Midbrain (tissue), 1 donor: ENCODE results near the gene SWSAP1.

Experiments used
- DNase-seq: peaks from one replicate; lab custom pipeline; 2025; lab: John Stamatoyannopoulos, UW

Gene SWSAP1

DNA sequence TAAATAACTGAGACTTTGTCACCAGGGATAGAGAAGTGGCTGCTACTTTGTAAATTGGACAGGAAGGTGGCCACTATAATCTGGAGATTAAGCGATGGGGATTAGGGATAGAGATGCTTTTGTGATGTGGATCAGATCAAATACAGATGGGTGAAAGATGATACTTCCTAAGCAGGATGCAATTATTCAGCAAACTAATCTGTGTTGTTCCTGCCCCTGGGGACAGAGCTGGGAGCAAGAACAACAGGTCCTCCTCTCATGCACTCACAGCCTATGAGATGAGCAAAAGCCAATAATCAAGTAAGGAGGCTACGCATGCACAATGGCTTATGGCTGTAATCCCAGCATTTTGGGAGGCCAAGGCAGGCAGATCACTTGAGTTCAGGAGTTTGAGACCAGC lies 40.1 kb downstream of the SWSAP1 start:
- DNase-seq, result no peak

DNA sequence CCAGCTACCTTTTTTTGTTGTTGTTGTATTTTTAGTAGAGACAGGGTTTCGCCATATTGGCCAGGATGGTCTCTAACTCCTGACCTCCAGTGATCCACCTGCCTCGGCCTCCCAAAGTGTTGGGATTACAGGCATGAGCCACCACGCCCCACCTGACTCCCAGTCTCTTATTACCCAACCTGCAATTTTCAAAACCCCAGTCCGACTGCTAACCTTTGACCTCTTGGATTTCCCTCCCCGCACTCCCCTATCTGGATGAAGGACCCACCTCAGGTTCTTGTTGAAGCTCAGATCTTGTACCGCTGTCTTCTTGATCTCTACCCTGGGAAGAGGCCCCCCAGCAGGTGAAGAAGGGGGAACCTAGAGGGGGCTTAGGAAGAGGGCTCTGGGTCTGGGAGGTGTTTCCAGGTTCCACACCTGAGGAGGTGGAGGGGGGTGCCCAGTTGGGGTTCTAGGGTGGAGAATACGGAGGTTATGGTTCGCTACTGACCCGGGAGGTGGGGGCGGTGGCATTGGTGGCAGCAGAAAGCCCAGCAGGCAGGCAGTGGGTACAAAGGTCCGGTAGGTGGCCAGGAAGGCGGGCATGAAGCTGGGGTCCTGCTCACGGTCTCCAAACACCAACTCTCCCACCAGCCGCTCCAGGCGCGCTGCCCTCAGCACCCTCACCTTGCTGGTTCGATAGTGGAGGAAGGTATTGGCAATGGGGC lies 42.0 kb downstream of the SWSAP1 start:
- no peak for DNase-seq

DNA sequence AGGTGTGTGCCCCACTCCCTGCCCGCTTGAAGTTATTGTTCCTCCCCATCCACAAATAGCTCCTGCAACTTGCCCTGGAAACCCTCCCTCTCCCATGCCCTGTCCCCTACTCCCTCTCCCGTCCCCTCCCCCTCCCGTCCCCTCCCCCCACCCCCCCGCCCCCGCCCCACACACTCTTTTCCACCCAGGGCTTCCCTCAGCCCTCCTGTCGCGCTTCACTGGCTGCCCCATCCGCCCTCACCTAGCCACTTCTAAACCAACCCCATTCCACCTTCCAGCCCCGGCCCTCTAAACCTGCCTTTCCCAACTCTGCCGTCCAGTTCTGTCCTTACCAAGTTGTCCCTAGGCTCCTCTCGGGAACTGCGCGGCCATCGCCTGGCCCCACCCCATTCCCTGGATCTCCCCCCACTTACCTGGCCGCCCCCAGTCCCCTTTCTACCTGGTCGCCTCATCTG lies 43.7 kb downstream of the SWSAP1 start:
- no peak for DNase-seq

DNA sequence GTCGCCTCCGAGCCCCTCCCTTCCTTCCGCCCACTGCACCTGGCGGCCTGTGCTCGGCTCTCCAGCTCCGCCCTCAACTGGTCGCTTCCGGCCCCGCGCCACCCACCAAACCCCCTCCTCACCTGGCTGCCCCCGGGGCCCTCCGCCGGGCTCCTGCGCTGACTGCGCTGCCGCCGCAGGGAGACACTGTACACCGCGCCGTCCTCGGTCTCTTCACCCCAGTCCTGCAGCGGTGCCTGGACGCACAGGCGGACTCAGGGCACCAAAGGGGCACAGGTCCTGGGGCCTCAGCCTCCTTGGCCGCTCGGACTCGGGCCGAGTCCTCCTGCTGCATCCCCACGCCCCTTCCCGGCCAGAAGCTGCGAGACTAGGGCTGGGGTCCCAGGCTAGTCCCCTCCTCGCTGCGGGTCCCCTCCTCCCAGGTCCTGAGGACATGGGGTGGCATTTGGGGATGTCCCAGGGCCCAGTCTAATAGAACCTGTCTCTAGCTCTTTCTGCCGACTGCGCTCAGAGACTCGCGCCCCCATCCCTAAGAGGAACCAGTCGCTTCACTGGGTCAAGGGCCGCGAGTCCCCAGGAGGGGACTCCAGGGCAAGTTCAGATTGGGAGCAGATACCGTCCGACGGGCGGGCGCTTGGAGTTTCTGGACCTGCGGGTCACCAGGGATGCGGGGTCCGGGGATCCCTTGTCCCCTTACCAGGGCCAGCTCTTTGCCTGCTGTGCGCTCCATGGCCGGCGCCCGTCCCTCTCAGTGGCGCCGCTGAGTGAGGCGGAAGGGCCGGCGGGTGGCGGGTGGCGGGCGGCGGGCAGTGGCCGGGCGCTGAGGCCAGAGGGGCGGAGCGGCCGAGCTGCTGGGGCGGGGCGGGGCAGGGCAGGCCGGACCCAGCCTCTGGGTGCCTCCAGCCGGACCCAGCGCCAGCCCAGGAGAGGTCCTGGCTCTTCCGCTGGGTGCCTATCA lies 44.4 kb downstream of the SWSAP1 start, which contains the start of gene RGL3:
Gene RGL3 (minus strand): TSS at position 766 of the 958 bp plus-strand sequence. CDS start 36 bp downstream, at position 730.
- peak; percentile 10 for DNase-seq

DNA sequence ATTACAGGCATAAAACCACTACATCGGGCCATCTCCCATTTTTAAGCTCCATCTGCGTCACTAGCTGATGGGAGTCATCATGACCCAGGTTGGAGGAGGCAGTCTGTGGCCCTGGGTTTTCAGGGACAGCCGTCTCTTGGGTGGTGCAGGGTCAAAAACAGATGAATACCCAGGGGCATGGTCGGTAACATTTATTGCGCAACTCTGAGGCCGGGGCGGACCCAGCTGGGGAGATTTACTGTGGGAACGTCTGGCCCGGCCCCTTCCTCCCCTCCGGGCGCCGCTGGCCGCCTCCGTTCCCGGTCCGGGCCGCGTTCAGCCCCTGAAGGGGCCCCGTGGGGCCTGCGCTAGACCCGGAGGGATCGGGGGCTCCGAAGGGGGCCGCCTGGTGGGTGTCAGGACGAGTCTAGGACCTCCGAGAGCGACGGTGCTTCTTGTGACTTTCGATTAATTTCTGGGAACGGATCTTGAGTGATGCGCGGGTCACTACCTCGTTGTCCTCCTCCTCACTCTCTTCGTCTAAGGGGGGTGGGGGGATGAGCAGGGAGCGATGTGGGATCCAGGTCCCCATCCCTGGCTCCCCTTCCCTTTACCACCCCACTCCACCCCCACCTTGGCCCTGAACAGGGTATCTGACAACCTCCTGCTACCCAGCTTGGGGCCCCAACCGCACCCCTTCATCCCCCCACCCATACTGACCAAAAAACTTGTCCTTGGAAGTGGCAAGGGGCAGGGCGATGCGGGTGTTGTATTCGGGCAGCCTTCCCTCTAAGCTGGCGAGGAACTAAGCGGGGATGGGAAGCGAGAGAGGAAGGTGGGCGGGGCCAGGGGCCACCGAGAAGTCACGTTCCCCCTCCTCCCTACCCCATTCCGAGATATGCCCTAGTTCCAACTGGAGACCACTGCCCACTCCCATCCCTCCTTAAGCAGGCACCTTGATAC lies 46.2 kb downstream of the SWSAP1 start:
- peak; percentile 17 for DNase-seq

DNA sequence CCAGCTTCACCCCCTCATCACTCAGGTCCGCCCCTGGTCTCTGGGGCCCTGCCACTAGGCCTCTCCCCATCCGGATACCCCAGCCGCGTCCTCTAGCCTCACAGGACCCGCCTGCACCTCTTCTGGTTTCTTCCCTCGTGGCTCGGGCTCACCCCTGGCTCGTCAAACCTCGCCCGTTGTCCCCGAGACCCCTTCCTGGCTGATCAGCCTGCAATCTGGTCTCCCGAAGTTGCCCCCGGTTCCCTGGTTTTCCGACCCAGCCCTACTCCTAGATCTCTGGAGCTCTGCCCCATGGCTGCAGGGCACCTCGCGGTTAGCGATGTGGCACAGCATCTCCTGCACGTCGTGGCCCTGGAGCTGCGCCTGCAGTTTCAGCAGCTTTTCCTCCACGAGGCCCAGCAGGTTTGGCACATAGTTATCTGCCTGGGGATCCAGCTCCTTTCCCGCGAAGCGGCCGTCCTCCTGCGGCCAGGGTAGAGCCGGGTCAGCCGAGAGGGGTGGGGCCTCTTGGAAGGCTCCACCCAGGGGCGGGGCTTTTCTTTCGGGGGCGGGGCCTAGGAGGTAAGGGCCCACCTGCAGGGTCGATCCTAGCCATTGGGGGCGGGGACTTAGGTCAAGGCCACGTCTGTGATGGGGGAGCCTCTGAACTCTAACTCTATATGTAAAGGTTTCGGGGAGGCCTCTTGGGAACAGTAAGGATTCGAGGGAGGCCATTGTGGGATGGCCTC lies 47.1 kb downstream of the SWSAP1 start:
- no peak for DNase-seq

DNA sequence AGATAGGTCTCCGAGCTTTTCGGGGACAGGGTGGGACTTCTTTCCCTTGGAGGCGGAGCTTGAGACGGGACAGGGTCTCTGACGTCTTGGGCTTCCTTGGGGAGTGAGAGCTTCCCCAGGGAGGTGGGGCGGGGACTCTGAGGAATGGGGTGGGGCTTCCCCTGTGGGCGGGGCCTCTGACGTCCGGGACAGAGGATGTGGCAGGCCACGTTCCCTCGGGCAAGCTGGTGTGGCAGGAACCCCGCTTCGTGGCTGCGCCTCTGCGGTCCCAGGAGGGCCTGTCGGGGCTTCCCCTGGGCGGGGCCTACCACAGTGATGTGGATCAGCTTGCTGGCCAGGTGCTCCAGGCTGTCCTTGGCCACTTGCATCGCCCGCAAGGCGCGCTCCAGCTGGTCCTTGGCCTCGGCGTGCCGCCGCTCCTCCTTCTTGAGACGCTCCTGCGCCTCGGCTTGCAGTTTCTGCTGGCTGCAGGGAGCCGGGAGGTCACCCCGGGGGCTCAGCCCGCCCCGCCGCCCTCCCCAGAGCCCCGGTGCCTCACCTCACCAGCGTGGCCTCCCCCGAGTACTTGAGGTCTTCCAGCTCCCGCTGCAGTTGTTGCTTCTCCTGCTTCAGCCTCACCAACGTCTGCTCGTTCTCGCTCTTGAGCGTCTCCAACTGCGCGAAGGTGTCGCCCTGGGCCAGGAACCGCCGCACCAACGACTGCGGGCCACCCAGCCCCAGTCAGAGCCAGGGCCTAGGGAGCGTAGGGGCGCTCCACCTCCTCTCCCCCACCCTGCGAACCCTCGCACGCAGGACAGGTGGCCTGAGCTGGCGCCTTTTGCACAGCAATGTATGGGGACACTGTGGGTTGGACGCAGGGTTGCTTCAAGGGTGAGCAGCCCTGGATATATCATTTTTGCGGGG lies 47.9 kb downstream of the SWSAP1 start:
- DNase-seq, result no peak

DNA sequence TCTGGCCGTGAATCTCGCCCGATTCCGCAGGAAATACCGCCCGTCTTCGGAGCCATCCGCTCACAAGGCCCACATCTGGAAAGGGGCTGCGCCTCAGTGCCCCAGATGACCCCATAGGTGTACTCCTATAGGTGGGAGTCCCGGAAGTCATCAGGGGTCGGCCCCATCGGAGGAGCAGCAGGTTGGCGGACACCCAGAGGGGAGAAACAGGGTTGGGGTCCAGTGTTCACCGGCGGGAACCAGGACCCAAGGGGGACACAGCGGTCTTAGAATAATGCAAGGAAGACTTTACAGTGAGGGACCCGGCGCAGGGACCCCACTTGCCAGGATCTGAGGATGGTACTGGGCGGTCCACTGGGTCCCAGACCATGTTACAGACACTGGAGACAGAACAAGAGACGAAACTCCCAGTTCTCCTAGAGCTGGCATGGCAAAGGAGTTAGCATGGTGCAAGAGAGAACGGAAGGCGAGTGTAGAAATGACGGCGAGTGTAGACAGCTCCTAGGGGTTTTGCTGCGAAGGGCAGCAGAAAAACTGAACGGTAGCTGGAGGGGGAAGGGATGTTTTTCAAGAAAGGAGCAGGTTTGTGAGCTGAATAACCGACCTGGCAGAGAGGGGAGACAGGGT lies 48.8 kb downstream of the SWSAP1 start:
- DNase-seq, result no peak

DNA sequence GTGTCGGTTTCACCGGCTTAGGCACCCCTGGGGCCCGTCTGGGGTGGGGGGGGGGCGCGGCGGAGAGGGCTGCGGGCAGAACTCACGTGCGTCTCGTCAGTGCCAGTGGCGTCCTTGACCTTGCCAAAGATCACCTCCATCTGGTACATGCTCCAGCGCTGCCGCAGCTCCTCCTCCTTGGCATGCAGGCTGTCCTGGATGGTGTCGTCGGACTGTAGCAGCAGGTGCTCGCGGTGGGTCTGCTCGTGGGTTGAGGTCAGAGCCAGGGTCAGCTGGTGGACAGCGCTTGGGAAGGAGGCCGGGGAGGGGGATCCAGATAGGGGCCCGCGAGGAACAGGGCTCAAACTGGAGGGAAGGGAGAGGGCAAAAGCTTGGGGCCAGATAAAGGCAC lies 49.3 kb downstream of the SWSAP1 start:
- no peak for DNase-seq
